IPS-11a (cell line): ENCODE data around the gene DGKG.

Source experiments
- H3K4me3 ChIP-seq: one replicate; pipeline ENCODE4 v1.5.1; 2013; ENCODE audit warnings: low read depth, low read length, control low read depth

DGKG gene

GRCh38 chr3:186247821-186248814 lies 113.9 kb downstream of the DGKG start:
- no peak overlapping the region for H3K4me3 ChIP-seq

- no peak overlapping the region for H3K4me3 ChIP-seq
Measured at GRCh38 chr3:186246941-186247340, 115.1 kb downstream of the DGKG start.

GRCh38 chr3:186244016-186244415 lies 118.0 kb downstream of the DGKG start:
- H3K4me3 ChIP-seq: no peak overlapping the region

GRCh38 chr3:186241910-186242821 lies 119.9 kb downstream of the DGKG start:
- H3K4me3 ChIP-seq: no peak overlapping the region

- no peak overlapping the region for H3K4me3 ChIP-seq
Measured at GRCh38 chr3:186239321-186239720, 122.7 kb downstream of the DGKG start.

GRCh38 chr3:186237915-186238314 lies 124.1 kb downstream of the DGKG start:
- no peak overlapping the region for H3K4me3 ChIP-seq

GRCh38 chr3:186236357-186237020 lies 125.5 kb downstream of the DGKG start:
- H3K4me3 ChIP-seq: no peak overlapping the region

- H3K4me3 ChIP-seq: no peak overlapping the region
Measured at GRCh38 chr3:186235554-186235953, 126.5 kb downstream of the DGKG start.

- H3K4me3 ChIP-seq: no peak overlapping the region
Measured at GRCh38 chr3:186234152-186234551, 127.9 kb downstream of the DGKG start.

GRCh38 chr3:186226482-186226881 lies 135.6 kb downstream of the DGKG start:
- H3K4me3 ChIP-seq: no peak overlapping the region

GRCh38 chr3:186225603-186226002 lies 136.4 kb downstream of the DGKG start:
- no peak overlapping the region for H3K4me3 ChIP-seq

- no peak overlapping the region for H3K4me3 ChIP-seq
Measured at GRCh38 chr3:186224041-186224610, 137.9 kb downstream of the DGKG start.

GRCh38 chr3:186223476-186223875 lies 138.6 kb downstream of the DGKG start:
- H3K4me3 ChIP-seq: no peak overlapping the region

- H3K4me3 ChIP-seq: no peak overlapping the region
Measured at GRCh38 chr3:186221760-186222378, 140.2 kb downstream of the DGKG start.

GRCh38 chr3:186220911-186221645 lies 141.0 kb downstream of the DGKG start:
- H3K4me3 ChIP-seq: no peak overlapping the region

- no peak overlapping the region for H3K4me3 ChIP-seq
Measured at GRCh38 chr3:186220365-186220764, 141.7 kb downstream of the DGKG start.

- H3K4me3 ChIP-seq: no peak overlapping the region
Measured at GRCh38 chr3:186219211-186219638, 142.8 kb downstream of the DGKG start.

GRCh38 chr3:186218421-186218820 lies 143.6 kb downstream of the DGKG start:
- no peak overlapping the region for H3K4me3 ChIP-seq

- H3K4me3 ChIP-seq: no peak overlapping the region
Measured at GRCh38 chr3:186217820-186218164, 144.2 kb downstream of the DGKG start.
